Coronary artery (tissue), 2 donors: Measurements from ENCODE around the gene USP14.
A peak's percentile ranks its signal among the peaks of the same experiment; 100 is the strongest.

Source experiments
- DNase-seq: peaks from one replicate; pipeline ENCODE4 v3.0.0-alpha.2; 2017; ENCODE audit warnings: low spot score
- H3K27ac ChIP-seq, 2 donors: fragments of 200-600 bp; sonication (generic); one replicate each; pipeline ENCODE4 v1.5.1; 2016 to 2019
- H3K4me3 ChIP-seq: fragments of 200-600 bp; sonication (generic); 2 replicates; pipeline ENCODE4 v1.5.1; 2016; ENCODE audit warnings: mild to moderate bottlenecking, moderate library complexity
- TF ChIP-seq, protein P1 (sequence below): fragments of 200-600 bp; sonication (generic); IDR thresholded peaks from one replicate; pipeline ENCODE4 v1.5.1; 2019; ENCODE audit warnings: antibody characterized with exemption

Gene USP14

DNA sequence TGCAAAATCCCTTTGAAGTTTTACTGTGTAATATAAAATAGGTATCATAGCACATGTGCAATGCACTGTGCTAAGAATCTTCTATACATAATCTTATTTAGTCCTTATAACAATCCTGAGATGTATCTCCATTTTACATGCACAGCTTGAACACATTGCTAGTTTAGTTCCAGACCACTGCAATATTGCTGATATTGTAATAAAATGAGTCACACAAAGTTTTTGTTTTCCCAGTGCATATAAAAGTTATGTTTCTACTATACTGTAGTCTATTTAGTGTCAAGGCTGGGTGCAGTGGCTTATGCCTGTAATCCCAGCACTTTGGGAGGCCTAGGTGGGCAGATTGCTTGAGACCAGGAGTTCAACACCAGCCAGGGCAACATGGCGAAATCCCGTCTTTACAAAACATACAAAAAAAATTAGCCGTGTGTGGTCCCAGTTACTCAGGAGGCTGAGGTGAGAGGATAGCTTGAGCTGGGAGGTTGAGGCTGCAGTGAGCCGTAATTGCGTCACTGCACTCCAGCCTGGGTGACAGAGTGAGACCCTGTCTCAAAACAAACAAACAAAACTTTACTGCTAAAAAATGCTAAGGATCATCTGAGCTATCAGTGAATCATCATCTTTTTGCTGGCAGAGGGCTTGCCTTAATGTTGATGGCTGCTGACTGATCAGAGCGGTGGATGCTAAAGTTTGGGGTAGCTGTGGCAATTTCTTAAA, 1.7 kb upstream of the USP14 start:
- Histone ChIP-seq H3K4me3 (no peak overlapping the region), H3K27ac (no peak overlapping the region)
- no peak for DNase-seq
- TF ChIP-seq, protein P1, sequence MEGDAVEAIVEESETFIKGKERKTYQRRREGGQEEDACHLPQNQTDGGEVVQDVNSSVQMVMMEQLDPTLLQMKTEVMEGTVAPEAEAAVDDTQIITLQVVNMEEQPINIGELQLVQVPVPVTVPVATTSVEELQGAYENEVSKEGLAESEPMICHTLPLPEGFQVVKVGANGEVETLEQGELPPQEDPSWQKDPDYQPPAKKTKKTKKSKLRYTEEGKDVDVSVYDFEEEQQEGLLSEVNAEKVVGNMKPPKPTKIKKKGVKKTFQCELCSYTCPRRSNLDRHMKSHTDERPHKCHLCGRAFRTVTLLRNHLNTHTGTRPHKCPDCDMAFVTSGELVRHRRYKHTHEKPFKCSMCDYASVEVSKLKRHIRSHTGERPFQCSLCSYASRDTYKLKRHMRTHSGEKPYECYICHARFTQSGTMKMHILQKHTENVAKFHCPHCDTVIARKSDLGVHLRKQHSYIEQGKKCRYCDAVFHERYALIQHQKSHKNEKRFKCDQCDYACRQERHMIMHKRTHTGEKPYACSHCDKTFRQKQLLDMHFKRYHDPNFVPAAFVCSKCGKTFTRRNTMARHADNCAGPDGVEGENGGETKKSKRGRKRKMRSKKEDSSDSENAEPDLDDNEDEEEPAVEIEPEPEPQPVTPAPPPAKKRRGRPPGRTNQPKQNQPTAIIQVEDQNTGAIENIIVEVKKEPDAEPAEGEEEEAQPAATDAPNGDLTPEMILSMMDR = no peak

- peak overlapping the region; percentile 100 for H3K4me3 ChIP-seq
- no peak for DNase-seq
These were observed 788 bp downstream of the USP14 start for GRCh38 chr18:159037-159652.

DNA sequence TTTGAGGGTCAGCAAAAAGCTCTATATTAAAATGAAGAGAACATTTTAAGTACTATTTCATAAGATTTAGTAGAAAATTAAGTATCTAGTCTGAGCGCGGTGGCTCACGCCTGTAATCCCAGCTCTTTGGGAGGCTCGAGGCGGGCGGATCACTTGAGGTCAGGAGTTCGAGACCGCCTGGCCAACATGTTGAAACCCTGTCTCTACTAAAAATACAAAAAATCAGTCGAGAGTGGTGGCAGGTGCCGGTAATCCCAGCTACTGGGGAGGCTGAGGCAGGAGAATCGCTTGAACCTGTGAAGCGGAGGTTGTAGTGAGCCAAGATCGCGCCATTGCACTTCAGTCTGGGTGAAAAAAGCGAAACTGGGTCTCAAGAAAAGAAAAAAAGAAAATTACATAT, 1.6 kb downstream of the USP14 start:
- H3K4me3 ChIP-seq = peak overlapping the region; percentile 100

More at GRCh38 chr18:159037-159652, 788 bp downstream of the USP14 start:
- H3K27ac ChIP-seq = peak overlapping the region; percentile 81 to 90
- TF ChIP-seq, protein P1 = no peak

DNA sequence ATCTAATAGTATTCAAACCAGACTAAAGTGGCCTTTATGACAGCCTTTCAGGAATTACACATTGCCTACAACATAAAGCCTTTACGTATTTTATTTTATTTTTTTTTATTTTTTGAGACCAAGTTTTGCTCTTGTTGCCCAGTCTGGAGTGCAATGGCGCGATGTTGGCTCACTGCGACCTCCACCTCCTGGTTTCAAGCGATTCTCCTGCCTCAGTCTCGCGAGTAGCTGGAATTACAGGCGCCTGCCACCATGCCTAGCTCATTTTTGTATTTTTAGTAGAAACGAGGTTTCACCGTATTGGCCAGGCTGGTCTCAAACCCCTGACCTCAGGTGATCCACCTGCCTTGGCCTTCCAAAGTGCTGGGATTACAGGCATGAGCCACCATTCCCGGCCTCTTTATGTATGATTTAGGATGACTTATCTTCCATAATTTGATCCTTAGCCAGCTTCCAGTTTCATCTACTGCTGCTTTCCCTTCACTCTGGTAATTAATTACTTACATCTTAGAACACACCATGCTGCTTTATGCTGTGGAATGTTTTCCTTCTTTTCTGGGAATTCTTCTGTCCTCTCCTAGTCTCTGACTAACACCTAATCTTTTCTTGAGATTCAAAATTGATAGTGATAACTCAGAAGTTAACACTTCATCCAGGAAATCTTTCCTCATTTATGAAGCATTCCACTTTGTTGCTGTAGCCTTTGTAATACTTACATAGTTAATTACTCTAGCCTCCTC, 2.6 kb downstream of the USP14 start:
- no peak overlapping the region for H3K4me3 ChIP-seq
- DNase-seq = no peak

More for the DNA sequence above, 1.6 kb downstream of the USP14 start:
- no peak for DNase-seq
- TF ChIP-seq, protein P1 = no peak
- H3K27ac ChIP-seq = no peak overlapping the region

DNA sequence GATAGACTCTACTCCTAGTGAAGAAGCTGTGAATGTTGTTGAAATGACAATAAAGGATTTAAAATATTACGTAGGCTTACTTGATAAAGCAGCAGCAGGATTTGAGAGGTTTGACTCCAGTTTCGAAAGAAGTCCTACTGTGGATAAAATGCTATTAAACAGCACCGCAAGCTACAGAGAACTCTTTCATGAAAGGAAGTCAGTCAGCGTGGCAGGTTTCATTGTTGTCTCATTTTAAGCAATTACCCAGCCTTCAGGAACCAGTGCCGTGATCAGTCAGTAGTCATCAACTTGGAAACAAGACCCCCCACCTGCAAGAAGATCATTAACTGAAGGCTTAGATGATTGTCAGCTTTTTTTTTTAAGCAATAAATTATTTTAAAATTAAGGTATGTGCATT, 14.0 kb downstream of the USP14 start:
- H3K4me3 ChIP-seq = no peak overlapping the region
- DNase-seq = no peak
- TF ChIP-seq, protein P1 = no peak

More for the DNA sequence above, 2.6 kb downstream of the USP14 start:
- no peak overlapping the region for H3K27ac ChIP-seq
- TF ChIP-seq, protein P1 = no peak

GRCh38 chr18:179499-179898, 21.1 kb downstream of the USP14 start:
- TF ChIP-seq, protein P1 = no peak
- no peak for DNase-seq
- no peak overlapping the region for H3K27ac ChIP-seq
- no peak overlapping the region for H3K4me3 ChIP-seq

More for the DNA sequence above, 14.0 kb downstream of the USP14 start:
- no peak overlapping the region for H3K27ac ChIP-seq
